ENCODE data around the gene CDC23.

The CDC23 gene

GRCh38 chr5:138230981-138231589 is 18.0 kb upstream of the CDC23 start:
- FAIRE-seq: no peak
- DNase-seq (ENCODE audit: insufficient read length, low spot score): no peak
- no peak for TF ChIP-seq CTCF (IDR thresholded peaks at IDR 0.05; ENCODE audit: insufficient read depth, missing control alignments)

GRCh38 chr5:138230261-138230660 is 17.1 kb upstream of the CDC23 start:
- FAIRE-seq: no peak
- DNase-seq (ENCODE audit: insufficient read length, low spot score): no peak
- TF ChIP-seq CTCF (IDR thresholded peaks at IDR 0.05; ENCODE audit: insufficient read depth, missing control alignments): no peak

- no peak for FAIRE-seq
- no peak for TF ChIP-seq CTCF (IDR thresholded peaks at IDR 0.05; ENCODE audit: insufficient read depth, missing control alignments)
- no peak for DNase-seq (ENCODE audit: insufficient read length, low spot score)
Measured at GRCh38 chr5:138229387-138229786, 16.3 kb upstream of the CDC23 start.

GRCh38 chr5:138226910-138227309 is 13.8 kb upstream of the CDC23 start:
- FAIRE-seq (no peak), DNase-seq (ENCODE audit: insufficient read length, low spot score) (no peak)
- TF ChIP-seq CTCF (IDR thresholded peaks at IDR 0.05; ENCODE audit: insufficient read depth, missing control alignments): no peak

- FAIRE-seq (no peak), DNase-seq (ENCODE audit: insufficient read length, low spot score) (no peak)
- no peak for TF ChIP-seq CTCF (IDR thresholded peaks at IDR 0.05; ENCODE audit: insufficient read depth, missing control alignments)
Measured at GRCh38 chr5:138224712-138225111, 11.6 kb upstream of the CDC23 start.

GRCh38 chr5:138223532-138223931 is 10.4 kb upstream of the CDC23 start:
- TF ChIP-seq CTCF (IDR thresholded peaks at IDR 0.05; ENCODE audit: insufficient read depth, missing control alignments): no peak
- DNase-seq (ENCODE audit: insufficient read length, low spot score): no peak
- no peak for FAIRE-seq

- no peak for DNase-seq (ENCODE audit: insufficient read length, low spot score)
- TF ChIP-seq CTCF (IDR thresholded peaks at IDR 0.05; ENCODE audit: insufficient read depth, missing control alignments): no peak
- FAIRE-seq: no peak
Measured at GRCh38 chr5:138216799-138217198, 3.7 kb upstream of the CDC23 start.
